ENCODE data around the gene TENM4.

Gene TENM4

DNA sequence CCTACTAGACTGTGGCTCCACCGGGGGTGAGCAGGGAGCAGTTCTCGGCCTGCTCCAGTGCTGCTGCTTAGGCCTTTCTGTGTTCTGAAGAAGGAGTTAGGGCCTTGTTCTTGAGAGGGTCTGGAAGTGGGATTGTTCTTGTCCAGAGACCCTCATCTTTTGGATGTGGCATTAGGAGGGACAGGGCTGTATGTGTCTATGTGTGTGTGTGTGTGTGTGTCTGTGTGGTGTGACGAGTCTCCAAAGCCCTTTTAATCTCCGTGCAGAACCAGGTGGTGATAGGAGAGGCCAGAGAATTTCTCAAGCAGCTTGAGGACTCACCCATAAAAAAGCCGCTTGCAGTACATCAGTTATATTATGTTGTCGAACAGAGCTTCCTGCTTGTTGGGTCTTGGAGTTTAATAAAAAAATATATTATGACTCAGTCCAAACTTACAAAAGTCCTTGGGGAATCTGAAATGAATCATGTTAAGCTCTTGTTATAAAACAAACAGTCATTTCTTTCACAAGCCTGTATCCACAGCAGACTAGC is 196.5 kb downstream of the TENM4 start:
- Histone ChIP-seq H3K4me1 (ENCODE audit: control insufficient read depth in 2 of 2, insufficient read depth in 2 of 2, low read length in 2 of 2) (no peaks in the 10 kb centered on the region), H3K9ac (ENCODE audit: low read depth in 1 of 2, low read length in 2 of 2) (no peak overlapping the region), H3K27ac (ENCODE audit: low read depth in 2 of 2, low read length in 2 of 2) (no peak overlapping the region), H3K27me3 (ENCODE audit: control insufficient read depth in 2 of 2, insufficient read depth in 2 of 2, low read length in 2 of 2) (no peaks in the 10 kb centered on the region), H3K36me3 (ENCODE audit: control insufficient read depth in 2 of 2, insufficient read depth in 2 of 2, low read length in 2 of 2) (no peaks in the 10 kb centered on the region), H3K9me3 (ENCODE audit: control insufficient read depth in 2 of 2, low read length in 2 of 2) (no peaks in the 10 kb centered on the region), H3K4me3 (ENCODE audit: low read length in 2 of 2) (no peak overlapping the region)

DNA sequence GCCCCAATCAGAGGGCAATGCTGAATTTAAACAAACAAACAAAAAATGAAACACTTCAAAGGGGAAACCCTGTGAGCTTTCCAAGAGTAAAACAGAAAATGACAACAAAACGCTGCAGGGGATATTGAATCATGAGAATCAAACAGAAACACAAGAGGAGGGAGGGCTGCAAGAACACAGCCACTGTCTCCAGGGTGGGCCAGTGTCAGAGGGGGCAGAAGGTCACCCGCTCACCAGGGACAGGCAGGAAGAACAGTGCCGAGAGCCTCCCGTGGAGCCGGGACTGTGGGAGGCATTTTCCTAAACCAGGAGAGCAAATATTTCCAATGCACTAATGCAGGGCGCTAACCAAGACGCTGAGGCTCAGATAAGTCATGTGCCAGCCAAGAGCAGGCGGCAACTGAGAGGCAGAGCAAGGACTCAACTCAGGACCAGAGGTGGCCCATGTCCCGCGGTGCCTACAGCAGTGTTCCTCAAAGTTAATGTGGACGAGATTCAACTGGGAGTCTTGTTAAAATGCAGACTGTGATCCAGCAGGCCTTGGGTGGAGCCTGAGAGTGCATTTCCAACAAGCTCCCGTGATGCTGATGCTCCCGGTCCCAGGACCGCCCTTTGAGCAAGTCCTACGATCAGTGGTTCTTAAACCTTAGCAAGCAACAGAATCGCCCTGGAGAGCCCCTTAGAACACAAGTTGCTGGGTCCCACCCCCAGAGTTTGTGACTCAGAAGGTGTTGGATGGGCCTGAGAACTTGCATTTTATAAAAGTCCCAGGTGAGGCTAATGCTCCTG is 197.2 kb downstream of the TENM4 start:
- no peaks in the 10 kb centered on the region for H3K9me3 ChIP-seq (ENCODE audit: control insufficient read depth in 2 of 2, low read length in 2 of 2)
- no peaks in the 10 kb centered on the region for H3K27me3 ChIP-seq (ENCODE audit: control insufficient read depth in 2 of 2, insufficient read depth in 2 of 2, low read length in 2 of 2)
- no peaks in the 10 kb centered on the region for H3K36me3 ChIP-seq (ENCODE audit: control insufficient read depth in 2 of 2, insufficient read depth in 2 of 2, low read length in 2 of 2)
- no peak overlapping the region for H3K9ac ChIP-seq (ENCODE audit: low read depth in 1 of 2, low read length in 2 of 2)
- H3K4me1 ChIP-seq (ENCODE audit: control insufficient read depth in 2 of 2, insufficient read depth in 2 of 2, low read length in 2 of 2) = no peaks in the 10 kb centered on the region
- no peak overlapping the region for H3K4me3 ChIP-seq (ENCODE audit: low read length in 2 of 2)
- H3K27ac ChIP-seq (ENCODE audit: low read depth in 2 of 2, low read length in 2 of 2) = no peak overlapping the region

DNA sequence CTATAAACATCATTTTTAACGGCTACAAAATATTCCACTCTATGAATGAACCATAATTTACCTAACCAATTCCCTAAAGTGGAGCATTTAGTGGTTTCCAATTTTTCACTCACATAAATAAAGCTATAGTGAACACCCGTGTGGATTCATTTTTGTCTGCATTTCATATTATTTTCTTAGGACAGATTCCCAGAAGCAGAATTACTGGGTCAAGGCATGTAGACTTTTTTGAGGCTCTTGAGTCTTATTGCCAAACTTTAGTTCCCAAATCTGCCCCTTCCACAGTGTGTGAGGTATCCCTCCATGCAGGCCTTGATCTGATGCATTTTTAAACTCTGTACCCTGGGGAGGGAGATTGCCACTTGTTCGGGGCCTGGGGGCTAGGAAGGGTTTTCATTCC is 198.2 kb downstream of the TENM4 start:
- H3K27ac ChIP-seq (ENCODE audit: low read depth in 2 of 2, low read length in 2 of 2) = no peak overlapping the region

DNA sequence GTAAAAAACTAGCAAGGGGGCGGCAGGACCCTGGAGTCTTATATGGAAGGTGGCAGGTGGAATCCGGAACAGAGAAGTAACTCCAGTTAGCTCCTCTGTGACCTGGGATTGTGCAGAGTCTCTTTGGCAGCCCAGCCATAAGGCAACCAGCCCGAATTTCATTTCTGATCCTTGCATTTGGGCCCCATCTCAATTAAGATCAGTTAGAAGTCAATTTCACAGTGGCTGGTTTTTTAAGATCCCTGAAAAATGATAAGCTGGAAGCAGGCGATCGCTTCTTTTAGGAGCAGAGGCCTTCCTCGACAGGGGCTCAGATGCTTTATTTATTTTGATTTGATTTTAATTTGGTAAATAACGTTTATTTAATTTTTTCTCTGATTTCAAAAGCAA is 199.0 kb downstream of the TENM4 start:
- no peak overlapping the region for H3K9ac ChIP-seq (ENCODE audit: low read depth in 1 of 2, low read length in 2 of 2)
- H3K4me1 ChIP-seq (ENCODE audit: control insufficient read depth in 2 of 2, insufficient read depth in 2 of 2, low read length in 2 of 2) = no peaks in the 10 kb centered on the region
- no peak overlapping the region for H3K4me3 ChIP-seq (ENCODE audit: low read length in 2 of 2)

More for the DNA sequence above, 198.2 kb downstream of the TENM4 start:
- H3K4me3 ChIP-seq (ENCODE audit: low read length in 2 of 2) = no peak overlapping the region
- no peaks in the 10 kb centered on the region for H3K9me3 ChIP-seq (ENCODE audit: control insufficient read depth in 2 of 2, low read length in 2 of 2)
- no peaks in the 10 kb centered on the region for H3K36me3 ChIP-seq (ENCODE audit: control insufficient read depth in 2 of 2, insufficient read depth in 2 of 2, low read length in 2 of 2)
- H3K27me3 ChIP-seq (ENCODE audit: control insufficient read depth in 2 of 2, insufficient read depth in 2 of 2, low read length in 2 of 2) = no peaks in the 10 kb centered on the region
- no peak overlapping the region for H3K9ac ChIP-seq (ENCODE audit: low read depth in 1 of 2, low read length in 2 of 2)
- no peaks in the 10 kb centered on the region for H3K4me1 ChIP-seq (ENCODE audit: control insufficient read depth in 2 of 2, insufficient read depth in 2 of 2, low read length in 2 of 2)

DNA sequence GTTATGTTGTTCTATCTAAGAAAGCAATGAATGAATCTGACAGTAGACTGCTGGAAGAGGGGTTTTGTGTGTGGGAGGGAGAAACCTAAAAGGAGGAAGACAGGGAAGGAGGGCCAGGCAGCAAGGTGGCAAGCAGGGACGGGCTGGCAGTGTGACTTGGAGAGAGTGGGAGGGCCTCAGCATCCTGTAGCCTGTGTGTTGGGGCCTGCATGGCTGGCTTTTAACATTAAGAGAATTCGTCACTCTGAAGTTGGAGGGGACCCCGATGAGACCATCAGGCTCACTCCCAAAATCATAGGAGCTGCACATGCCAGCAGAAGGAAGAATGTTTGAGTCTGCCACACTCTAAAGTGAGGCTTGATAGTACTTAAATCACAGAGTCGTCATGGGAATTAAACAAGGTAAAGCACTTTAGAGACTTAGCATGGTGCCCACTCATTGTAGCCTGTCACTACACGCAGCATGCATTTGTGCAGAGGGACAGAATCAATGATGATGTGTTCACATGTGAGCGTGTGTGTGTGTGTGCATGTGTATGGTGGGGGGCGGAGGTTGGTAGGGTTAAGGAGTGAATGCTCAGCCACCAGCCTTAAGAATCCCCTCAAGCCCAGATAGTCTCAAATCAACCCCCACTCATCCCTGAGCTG is 199.5 kb downstream of the TENM4 start:
- no peaks in the 10 kb centered on the region for H3K27me3 ChIP-seq (ENCODE audit: control insufficient read depth in 2 of 2, insufficient read depth in 2 of 2, low read length in 2 of 2)
- H3K9me3 ChIP-seq (ENCODE audit: control insufficient read depth in 2 of 2, low read length in 2 of 2) = no peaks in the 10 kb centered on the region
- no peaks in the 10 kb centered on the region for H3K36me3 ChIP-seq (ENCODE audit: control insufficient read depth in 2 of 2, insufficient read depth in 2 of 2, low read length in 2 of 2)
- H3K9ac ChIP-seq (ENCODE audit: low read depth in 1 of 2, low read length in 2 of 2) = no peak overlapping the region
- no peaks in the 10 kb centered on the region for H3K4me1 ChIP-seq (ENCODE audit: control insufficient read depth in 2 of 2, insufficient read depth in 2 of 2, low read length in 2 of 2)
- no peak overlapping the region for H3K27ac ChIP-seq (ENCODE audit: low read depth in 2 of 2, low read length in 2 of 2)
- H3K4me3 ChIP-seq (ENCODE audit: low read length in 2 of 2) = no peak overlapping the region

More for the DNA sequence above, 199.0 kb downstream of the TENM4 start:
- Histone ChIP-seq H3K27me3 (ENCODE audit: control insufficient read depth in 2 of 2, insufficient read depth in 2 of 2, low read length in 2 of 2) (no peaks in the 10 kb centered on the region), H3K27ac (ENCODE audit: low read depth in 2 of 2, low read length in 2 of 2) (no peak overlapping the region), H3K36me3 (ENCODE audit: control insufficient read depth in 2 of 2, insufficient read depth in 2 of 2, low read length in 2 of 2) (no peaks in the 10 kb centered on the region), H3K9me3 (ENCODE audit: control insufficient read depth in 2 of 2, low read length in 2 of 2) (no peaks in the 10 kb centered on the region)

DNA sequence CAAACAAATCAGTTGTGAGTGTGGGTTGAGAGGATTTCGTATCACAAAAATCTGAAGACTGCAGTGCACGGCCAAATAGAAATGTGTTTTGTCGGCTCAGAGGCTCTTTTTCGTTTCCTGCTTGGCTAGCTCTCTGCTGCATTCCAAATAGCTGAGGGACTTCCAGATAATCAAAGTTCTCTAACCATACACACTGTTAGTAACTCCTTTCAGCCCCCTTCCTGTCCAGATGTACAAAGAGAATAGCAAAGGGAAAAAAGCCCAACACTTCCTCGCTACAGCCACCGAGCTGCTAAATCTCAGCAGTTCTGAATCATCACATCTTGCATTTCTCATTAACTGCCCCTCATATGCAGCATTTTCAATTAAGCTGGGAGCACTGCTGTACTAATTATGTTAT is 203.1 kb downstream of the TENM4 start:
- H3K4me1 ChIP-seq (ENCODE audit: control insufficient read depth in 2 of 2, insufficient read depth in 2 of 2, low read length in 2 of 2) = no peaks in the 10 kb centered on the region
- H3K9ac ChIP-seq (ENCODE audit: low read depth in 1 of 2, low read length in 2 of 2) = no peak overlapping the region

DNA sequence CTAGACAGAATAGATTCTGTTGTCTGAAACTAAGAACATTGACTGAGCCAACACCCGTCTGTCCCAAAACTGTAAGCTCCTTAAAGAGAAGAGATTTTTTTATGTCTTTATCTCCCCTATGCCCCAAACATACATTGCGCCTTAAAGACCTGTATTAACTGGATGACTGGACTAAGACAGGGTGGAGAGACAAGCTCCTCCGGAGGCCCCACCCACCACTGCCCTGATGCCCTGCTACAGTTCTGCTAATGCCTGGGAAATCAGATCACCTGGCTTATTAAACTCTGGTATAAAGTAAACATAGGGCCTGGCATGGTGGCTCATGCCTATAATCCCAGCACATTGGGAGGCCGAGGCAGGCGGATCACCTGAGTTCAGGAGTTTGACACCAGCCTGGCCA is 203.7 kb downstream of the TENM4 start:
- Histone ChIP-seq H3K36me3 (ENCODE audit: control insufficient read depth in 2 of 2, insufficient read depth in 2 of 2, low read length in 2 of 2) (no peaks in the 10 kb centered on the region), H3K9me3 (ENCODE audit: control insufficient read depth in 2 of 2, low read length in 2 of 2) (no peaks in the 10 kb centered on the region), H3K27me3 (ENCODE audit: control insufficient read depth in 2 of 2, insufficient read depth in 2 of 2, low read length in 2 of 2) (no peaks in the 10 kb centered on the region), H3K4me1 (ENCODE audit: control insufficient read depth in 2 of 2, insufficient read depth in 2 of 2, low read length in 2 of 2) (no peaks in the 10 kb centered on the region), H3K27ac (ENCODE audit: low read depth in 2 of 2, low read length in 2 of 2) (no peak overlapping the region), H3K4me3 (ENCODE audit: low read length in 2 of 2) (no peak overlapping the region), H3K9ac (ENCODE audit: low read depth in 1 of 2, low read length in 2 of 2) (no peak overlapping the region)

More for the DNA sequence above, 203.1 kb downstream of the TENM4 start:
- Histone ChIP-seq H3K27ac (ENCODE audit: low read depth in 2 of 2, low read length in 2 of 2) (no peak overlapping the region), H3K4me3 (ENCODE audit: low read length in 2 of 2) (no peak overlapping the region), H3K9me3 (ENCODE audit: control insufficient read depth in 2 of 2, low read length in 2 of 2) (no peaks in the 10 kb centered on the region), H3K27me3 (ENCODE audit: control insufficient read depth in 2 of 2, insufficient read depth in 2 of 2, low read length in 2 of 2) (no peaks in the 10 kb centered on the region), H3K36me3 (ENCODE audit: control insufficient read depth in 2 of 2, insufficient read depth in 2 of 2, low read length in 2 of 2) (no peaks in the 10 kb centered on the region)

DNA sequence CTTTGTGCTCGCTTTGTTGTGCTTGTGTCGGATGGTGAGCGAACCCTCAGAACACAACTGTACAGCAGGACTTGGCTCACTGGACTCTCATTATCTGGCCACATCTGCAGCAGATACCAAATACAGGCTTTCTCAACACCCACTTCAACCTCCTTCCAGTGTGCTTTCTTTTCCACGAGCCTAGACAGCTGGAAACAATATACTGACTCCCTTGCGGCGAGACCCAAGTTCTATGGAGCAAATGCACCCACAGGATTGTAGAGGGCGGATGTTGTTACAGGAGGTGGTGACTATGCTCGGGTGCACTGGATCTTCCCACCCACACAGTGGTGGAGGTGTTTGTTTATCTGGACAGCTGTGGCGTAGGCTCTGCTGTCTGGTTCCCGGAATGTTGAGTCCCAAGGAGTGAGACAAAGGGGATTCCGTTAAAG is 204.3 kb downstream of the TENM4 start:
- no peak overlapping the region for H3K9ac ChIP-seq (ENCODE audit: low read depth in 1 of 2, low read length in 2 of 2)
- no peak overlapping the region for H3K27ac ChIP-seq (ENCODE audit: low read depth in 2 of 2, low read length in 2 of 2)
- no peaks in the 10 kb centered on the region for H3K36me3 ChIP-seq (ENCODE audit: control insufficient read depth in 2 of 2, insufficient read depth in 2 of 2, low read length in 2 of 2)
- H3K9me3 ChIP-seq (ENCODE audit: control insufficient read depth in 2 of 2, low read length in 2 of 2) = no peaks in the 10 kb centered on the region
- no peak overlapping the region for H3K4me3 ChIP-seq (ENCODE audit: low read length in 2 of 2)
- no peaks in the 10 kb centered on the region for H3K4me1 ChIP-seq (ENCODE audit: control insufficient read depth in 2 of 2, insufficient read depth in 2 of 2, low read length in 2 of 2)
- H3K27me3 ChIP-seq (ENCODE audit: control insufficient read depth in 2 of 2, insufficient read depth in 2 of 2, low read length in 2 of 2) = no peaks in the 10 kb centered on the region

DNA sequence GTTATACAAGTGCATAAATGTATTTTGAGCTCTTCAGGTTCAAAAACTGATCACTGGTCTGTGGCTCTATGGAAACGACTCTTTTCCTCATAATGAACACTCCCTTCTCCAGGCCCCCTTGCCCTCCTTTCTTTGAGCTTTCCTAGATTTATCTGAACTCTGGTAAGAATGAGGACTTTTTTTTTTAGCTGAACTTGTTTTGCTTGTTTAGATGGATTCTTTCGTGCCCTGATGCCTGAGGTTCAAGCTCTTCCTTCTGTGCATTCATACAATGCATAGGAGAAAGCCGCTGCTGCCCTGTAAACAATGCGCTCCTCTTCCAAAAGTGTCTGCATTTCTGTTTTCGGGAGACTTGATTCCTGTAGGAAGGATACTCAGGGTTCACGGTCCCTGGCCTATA is 205.1 kb downstream of the TENM4 start:
- Histone ChIP-seq H3K4me1 (ENCODE audit: control insufficient read depth in 2 of 2, insufficient read depth in 2 of 2, low read length in 2 of 2) (no peaks in the 10 kb centered on the region), H3K4me3 (ENCODE audit: low read length in 2 of 2) (no peak overlapping the region), H3K9me3 (ENCODE audit: control insufficient read depth in 2 of 2, low read length in 2 of 2) (no peaks in the 10 kb centered on the region), H3K27ac (ENCODE audit: low read depth in 2 of 2, low read length in 2 of 2) (no peak overlapping the region), H3K36me3 (ENCODE audit: control insufficient read depth in 2 of 2, insufficient read depth in 2 of 2, low read length in 2 of 2) (no peaks in the 10 kb centered on the region), H3K9ac (ENCODE audit: low read depth in 1 of 2, low read length in 2 of 2) (no peak overlapping the region), H3K27me3 (ENCODE audit: control insufficient read depth in 2 of 2, insufficient read depth in 2 of 2, low read length in 2 of 2) (no peaks in the 10 kb centered on the region)

DNA sequence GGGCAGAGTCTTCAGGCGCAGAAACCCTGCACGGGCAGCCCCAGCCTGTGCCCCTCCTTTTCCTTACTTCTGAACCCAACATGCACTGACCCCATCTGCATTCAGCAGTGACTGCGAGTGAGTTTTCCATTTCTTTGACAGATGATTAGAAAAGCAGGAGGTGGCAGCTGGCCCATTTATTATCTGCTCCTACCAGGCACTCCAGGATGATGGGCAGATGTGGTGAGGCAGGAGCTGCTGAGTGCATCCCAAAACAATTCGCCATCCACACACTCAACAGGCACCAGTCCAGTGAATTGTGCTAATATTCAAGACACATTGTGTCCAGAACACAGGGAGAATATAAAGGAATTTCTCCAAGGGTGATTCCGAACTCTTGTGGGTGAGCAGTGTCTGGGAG is 208.5 kb downstream of the TENM4 start:
- Histone ChIP-seq H3K9ac (ENCODE audit: low read depth in 1 of 2, low read length in 2 of 2) (no peak overlapping the region), H3K4me1 (ENCODE audit: control insufficient read depth in 2 of 2, insufficient read depth in 2 of 2, low read length in 2 of 2) (no peaks in the 10 kb centered on the region), H3K36me3 (ENCODE audit: control insufficient read depth in 2 of 2, insufficient read depth in 2 of 2, low read length in 2 of 2) (no peaks in the 10 kb centered on the region), H3K4me3 (ENCODE audit: low read length in 2 of 2) (no peak overlapping the region), H3K27me3 (ENCODE audit: control insufficient read depth in 2 of 2, insufficient read depth in 2 of 2, low read length in 2 of 2) (no peaks in the 10 kb centered on the region), H3K9me3 (ENCODE audit: control insufficient read depth in 2 of 2, low read length in 2 of 2) (no peaks in the 10 kb centered on the region), H3K27ac (ENCODE audit: low read depth in 2 of 2, low read length in 2 of 2) (no peak overlapping the region)

All from mucosa of rectum (tissue), 2 donors.